GM19395 (cell line): ENCODE results near the gene MAPT.

Source experiments
- ATAC-seq: cut with Tn5 transposase; IDR thresholded peaks from one replicate; pipeline ENCODE4 v1.9.1; 2021; ENCODE audit warnings: mild to moderate bottlenecking, moderate library complexity; ENCODE audit not compliant: unreplicated experiment

MAPT gene

GRCh38 chr17:45986056-45986455 lies 91.7 kb downstream of the MAPT start:
- no peak for ATAC-seq

GRCh38 chr17:45987706-45988105 lies 93.4 kb downstream of the MAPT start:
- no peak for ATAC-seq

- ATAC-seq, result no peak
These were observed 95.4 kb downstream of the MAPT start for GRCh38 chr17:45989759-45990158.

- no peak for ATAC-seq
These were observed 96.5 kb downstream of the MAPT start for GRCh38 chr17:45990886-45991285.

GRCh38 chr17:45991341-45991740 lies 97.0 kb downstream of the MAPT start:
- no peak for ATAC-seq

GRCh38 chr17:45992175-45992574 lies 97.8 kb downstream of the MAPT start:
- no peak for ATAC-seq

- no peak for ATAC-seq
These were observed 98.5 kb downstream of the MAPT start for GRCh38 chr17:45992904-45993303.

- ATAC-seq, result no peak
These were observed 99.7 kb downstream of the MAPT start for GRCh38 chr17:45993962-45994627.

- no peak for ATAC-seq
These were observed 100.6 kb downstream of the MAPT start for GRCh38 chr17:45994987-45995386.

GRCh38 chr17:45995627-45996270 lies 101.4 kb downstream of the MAPT start:
- no peak for ATAC-seq

GRCh38 chr17:45996282-45996937 lies 102.1 kb downstream of the MAPT start:
- no peak for ATAC-seq

GRCh38 chr17:45997166-45997565 lies 102.8 kb downstream of the MAPT start:
- no peak for ATAC-seq

- ATAC-seq, result no peak
These were observed 103.3 kb downstream of the MAPT start for GRCh38 chr17:45997624-45998023.

- ATAC-seq, result no peak
These were observed 104.9 kb downstream of the MAPT start, which contains the start of gene STH for GRCh38 chr17:45998987-45999899. Gene STH (plus strand): TSS chr17:45999250. CDS start chr17:45999280, 30 bp downstream.

GRCh38 chr17:45999900-46000290 lies 105.5 kb downstream of the MAPT start:
- ATAC-seq, result no peak

- ATAC-seq, result no peak
These were observed 105.9 kb downstream of the MAPT start for GRCh38 chr17:46000292-46000691.

GRCh38 chr17:46000757-46001156 lies 106.4 kb downstream of the MAPT start:
- ATAC-seq, result no peak

GRCh38 chr17:46001390-46002310 lies 107.3 kb downstream of the MAPT start:
- ATAC-seq, result no peak

- ATAC-seq, result no peak
These were observed 108.1 kb downstream of the MAPT start for GRCh38 chr17:46002311-46002972.

- ATAC-seq, result no peak
These were observed 108.6 kb downstream of the MAPT start for GRCh38 chr17:46002973-46003316.
